GM19468 (cell line): Measurements from ENCODE around the gene CSTB.

ENCODE experiments used
- ATAC-seq: cut with Tn5 transposase; IDR thresholded peaks from one replicate; pipeline ENCODE4 v1.9.1; 2021; ENCODE audit warnings: mild to moderate bottlenecking, moderate library complexity, moderate number of reproducible peaks; ENCODE audit not compliant: unreplicated experiment; ENCODE audit errors: extremely low read depth

The CSTB gene

DNA sequence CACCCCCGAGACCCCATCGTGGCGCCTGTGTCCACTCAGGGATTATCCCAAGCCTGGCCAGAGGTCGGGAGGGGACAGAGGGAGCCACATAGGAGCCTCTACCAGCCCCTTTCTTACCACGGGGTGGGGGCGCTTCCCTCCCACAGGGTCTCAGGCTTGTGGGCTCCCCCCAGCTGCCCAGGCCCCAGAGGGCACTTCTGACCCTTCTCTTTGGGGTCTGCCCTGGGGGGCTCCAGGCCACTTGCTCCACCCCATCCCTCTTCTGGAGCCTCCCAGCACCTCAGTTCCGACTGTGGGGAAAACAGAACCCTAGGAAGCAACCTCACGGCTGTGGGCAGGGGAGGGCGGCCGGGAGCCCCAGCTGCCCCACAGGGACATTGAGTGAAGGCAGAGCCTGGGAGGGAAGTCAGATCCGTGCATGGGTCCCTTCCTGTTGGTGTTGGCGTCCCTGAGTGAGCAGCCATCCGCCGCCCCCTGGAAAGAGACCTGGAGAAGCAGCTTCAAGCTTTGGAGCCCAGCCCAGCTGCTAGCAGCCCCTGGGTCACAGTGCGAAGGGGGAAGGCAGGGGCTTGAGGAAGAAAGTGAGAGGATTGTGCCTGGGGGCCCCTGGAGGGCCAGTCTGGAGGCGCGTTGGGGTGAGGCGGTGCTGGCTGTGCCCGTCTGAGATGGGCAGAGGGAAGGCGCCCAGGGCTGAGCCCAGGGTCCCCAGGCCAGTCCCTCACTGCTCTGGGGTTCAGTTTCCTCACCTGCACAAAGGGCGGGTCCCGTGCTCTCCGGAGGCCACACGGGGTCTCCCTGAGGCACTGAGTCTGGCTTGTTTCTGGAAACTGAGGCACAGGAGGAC lies 35.4 kb upstream of the CSTB start:
- ATAC-seq = no peak

DNA sequence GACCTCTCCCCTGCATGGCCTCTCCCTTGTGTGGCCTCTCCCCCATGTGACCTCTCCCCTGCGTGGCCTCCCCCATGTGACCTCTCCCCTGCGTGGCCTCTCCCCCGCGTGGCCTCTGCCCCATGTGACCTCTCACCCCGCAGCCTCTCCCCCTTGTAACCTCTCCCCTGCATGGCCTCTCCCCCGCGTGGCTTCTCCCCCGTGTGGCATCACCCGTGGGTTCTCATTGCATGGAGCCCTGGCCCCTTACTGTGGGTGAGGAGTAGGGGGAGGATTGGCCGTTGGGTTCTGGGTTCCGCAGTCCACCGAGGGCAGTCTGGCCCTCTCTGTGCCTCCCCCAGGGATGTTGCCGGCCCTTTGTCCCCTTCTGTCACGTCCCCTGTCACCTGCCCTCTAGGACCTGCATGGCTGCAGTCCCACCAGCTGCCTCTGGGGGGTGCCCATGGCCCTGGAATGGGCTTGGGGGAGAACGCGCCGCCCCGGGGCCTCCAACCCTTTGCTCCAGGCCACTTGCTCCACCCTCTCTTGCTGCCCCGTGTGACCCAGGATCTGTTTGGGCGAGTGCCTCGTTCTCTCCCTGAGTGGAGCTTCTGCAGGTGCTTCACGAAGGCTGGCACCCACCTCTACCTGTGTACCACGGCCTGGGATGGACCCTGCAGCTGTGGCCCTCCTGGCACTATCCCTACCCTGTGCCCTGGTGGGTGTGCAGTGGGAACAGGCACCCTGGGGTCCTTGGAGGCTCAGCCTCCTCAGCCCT lies 34.6 kb upstream of the CSTB start:
- no peak for ATAC-seq

DNA sequence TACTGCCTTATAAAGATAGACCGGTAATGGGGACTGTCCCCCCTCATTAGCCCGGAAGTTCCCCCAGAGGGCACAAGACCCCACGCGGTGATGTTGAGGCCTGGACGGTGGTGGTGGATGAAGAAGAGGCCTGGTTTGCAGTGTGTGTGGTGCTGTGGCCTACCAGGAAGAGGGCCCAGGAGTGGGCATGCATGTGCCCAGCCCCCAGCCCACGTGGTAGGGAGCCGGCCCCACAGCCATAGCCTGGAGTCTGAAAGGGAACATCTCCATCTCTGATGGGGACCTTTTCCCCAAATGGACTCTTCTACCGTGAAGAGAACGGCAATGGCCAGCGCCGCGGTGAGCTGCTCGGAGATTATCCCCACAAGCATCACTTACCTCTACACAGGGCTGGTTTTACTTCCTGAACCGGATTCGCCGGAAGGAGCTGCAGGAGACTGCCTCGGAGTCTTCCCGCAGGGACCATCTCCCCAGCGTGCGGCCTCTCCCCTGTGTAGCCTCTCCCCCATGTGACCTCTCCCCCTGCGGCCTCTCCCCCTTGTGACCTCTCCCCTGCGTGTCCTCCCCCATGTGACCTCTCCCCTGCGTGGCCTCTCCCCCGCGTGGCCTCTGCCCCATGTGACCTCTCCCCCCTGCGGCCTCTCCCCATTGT lies 33.9 kb upstream of the CSTB start:
- ATAC-seq = no peak

DNA sequence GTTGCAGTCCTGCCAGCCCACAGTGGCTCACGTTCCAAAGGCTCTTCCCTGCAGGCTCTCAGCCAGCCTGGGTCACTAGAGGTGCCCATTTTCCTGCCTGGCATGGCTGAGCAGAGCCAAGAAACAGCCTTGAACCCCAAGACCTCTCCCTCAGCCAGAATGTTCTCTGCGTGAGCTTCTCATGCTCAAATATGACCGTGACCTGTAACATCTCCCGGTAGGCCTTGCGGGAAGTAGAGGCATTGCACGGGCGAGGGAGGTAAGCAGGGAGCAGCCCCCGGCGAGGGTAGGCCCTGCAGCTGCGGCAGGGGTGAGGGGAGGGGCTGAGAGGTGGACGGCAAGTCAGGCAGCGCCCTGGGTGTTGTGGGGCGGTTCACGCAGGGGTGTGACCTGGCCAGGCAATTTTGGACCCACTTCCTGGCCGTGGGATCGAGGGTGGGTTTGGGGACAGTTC lies 33.3 kb upstream of the CSTB start:
- no peak for ATAC-seq

DNA sequence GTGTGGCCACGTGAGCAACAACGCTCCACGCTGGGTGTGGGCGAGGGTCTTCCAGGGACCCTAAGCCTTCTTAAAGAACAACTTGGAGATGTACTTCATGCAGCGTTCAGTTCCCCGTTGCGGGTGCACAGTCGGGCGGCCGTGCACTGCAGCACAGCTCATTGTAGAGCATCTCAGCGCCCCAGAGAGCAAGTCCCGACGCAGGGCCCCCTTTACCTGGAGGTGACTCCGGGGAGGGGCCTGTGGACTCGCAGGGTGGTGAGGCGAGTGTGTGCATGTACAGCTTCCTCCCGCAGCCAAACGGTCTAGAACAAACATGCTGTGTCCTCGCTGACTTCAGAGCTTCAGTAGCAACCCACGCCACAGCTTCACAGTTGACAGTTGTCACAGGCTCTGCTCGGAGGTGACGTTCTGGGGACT lies 32.7 kb upstream of the CSTB start:
- ATAC-seq = no peak

DNA sequence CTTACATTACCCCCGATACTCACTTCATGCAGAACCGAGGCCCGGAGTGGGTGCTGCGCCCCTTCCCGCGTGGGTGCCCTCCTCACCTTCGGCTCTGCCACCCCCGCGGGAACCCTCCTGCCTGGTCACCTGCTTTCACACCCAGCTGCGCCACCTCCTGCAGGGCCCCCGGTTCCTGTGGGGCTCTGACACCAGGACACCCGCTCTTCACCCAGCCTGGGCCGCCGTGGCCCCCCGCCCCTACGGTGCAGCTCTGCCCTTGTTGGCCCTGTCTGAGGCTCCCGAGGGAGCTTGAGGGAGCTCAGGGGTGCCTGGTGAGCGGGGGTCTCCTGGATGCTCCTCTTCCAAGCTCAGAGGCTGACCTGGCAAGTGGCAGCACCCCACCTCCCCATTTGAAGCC lies 32.3 kb upstream of the CSTB start:
- no peak for ATAC-seq

DNA sequence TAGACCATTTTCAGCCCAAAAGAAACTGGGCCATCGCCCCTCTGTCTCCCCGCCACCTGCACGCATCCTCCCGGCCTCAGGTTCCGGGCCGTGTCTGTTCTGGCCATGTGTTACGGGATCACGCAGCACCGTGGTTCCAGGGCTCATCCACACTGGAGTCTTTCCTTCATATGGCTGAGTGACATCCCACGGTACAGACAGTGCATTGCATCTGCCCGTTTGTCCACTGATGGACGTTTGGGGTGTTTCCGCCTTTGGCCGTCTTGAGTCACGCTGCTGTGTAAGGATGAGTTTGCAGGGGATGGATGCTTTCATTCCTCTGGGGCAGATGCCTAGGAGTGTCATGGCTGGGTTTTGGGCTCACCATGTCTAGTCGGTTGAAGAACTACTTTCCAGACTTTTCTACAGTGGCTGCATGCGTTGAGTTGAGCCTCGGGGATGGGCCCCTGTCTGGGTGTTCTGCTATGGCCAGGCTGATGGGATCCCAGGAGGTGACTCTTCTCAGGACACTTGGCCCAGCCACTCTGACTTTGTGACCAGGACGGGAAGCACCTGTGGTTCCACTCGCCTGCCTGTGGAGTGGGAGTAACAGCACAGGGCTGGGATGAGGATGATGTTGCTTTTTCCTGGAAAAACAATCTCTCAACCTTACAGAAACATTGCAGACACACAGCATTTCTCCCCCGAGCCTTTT lies 30.1 kb upstream of the CSTB start:
- ATAC-seq = no peak

DNA sequence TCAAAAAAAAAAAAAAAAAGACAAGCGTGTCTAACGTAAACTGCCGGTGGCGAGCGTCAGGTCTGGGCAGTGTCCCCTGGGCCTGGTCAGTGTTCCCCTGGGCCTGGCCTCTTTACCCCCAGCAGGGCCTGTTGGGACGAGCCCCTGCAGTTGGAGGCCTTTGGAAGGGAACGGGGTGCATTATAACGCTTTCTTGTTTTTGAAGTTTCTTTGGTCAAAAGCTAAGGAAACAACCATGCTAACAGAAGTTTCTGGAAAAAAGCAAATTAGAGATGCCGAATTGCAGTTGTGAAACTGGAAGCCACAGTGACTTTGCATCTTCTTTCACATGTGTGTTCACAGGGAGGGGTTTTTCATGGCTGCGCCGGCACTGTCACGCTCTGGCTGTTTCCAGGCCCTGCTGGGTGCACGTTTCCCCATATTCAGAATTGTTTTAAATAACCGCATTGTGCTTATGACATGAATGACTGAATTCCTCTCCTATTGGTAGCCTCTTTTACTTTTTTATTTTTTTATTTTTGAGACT lies 29.2 kb upstream of the CSTB start:
- ATAC-seq = peak; percentile 42

DNA sequence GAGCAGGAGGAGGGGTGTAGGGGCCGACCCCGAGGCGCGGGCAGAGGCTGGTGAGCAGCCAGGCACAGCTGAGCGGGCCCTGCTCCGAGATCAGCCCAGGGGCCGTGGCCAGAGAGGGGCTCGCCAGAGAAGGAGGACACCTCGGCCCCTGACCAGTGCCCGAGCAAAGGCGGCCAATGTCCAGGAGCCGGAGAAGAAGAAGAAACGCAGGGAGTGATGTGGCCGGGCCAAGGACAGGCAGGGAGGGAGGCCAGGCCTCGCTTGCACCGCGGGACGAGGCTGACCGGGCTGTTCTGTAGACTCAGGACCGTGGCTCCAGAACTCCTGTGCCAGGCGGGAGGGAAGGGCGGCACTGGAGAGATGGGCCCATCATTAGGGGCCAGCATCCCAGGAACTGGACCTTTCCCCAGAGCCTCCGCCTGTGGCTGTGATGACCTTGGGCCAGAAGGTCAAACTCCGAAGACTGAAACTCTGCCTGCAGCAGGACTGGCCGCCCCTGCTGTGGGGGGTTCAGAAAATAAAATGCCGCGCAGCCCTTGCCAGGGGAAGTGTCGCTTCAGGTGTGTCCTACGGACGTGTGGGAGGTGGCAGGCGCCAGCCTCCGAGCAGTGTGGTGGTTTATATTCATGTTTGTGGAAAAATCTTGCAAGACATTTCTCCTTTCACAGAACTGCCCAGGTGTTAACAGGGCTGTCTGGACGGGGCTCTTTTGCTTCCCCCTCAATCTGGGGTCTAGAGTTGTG lies 27.6 kb upstream of the CSTB start:
- ATAC-seq = no peak

DNA sequence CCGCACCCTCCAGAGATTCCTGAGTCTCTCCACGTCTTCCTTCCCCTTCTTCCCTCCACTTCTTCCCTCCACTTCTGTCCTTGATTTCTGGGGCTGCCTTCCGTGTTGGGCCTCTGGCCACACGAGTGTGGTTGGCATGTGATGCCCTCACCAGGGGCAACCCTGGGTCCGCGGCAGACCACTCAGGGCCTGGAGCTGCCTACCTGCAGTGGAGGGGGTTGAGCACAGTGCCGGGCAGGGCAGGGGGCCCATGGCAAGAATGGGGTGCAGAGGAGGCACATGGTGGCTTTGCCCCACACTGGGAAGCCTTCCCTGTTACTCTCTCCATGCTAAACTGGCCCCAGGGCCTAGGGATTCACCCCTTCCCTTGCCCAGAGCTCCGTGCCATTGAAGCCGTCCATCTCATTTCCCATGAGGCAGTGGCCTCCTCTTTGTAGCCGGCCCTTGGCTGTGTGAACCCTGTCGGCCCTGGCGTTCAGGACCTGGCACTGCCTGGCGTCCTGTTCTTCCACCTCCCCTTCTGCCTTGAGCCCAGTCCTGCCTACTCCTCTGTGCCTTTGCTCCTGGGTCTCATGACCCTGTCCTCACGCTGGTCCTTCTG lies 26.7 kb upstream of the CSTB start:
- no peak for ATAC-seq

DNA sequence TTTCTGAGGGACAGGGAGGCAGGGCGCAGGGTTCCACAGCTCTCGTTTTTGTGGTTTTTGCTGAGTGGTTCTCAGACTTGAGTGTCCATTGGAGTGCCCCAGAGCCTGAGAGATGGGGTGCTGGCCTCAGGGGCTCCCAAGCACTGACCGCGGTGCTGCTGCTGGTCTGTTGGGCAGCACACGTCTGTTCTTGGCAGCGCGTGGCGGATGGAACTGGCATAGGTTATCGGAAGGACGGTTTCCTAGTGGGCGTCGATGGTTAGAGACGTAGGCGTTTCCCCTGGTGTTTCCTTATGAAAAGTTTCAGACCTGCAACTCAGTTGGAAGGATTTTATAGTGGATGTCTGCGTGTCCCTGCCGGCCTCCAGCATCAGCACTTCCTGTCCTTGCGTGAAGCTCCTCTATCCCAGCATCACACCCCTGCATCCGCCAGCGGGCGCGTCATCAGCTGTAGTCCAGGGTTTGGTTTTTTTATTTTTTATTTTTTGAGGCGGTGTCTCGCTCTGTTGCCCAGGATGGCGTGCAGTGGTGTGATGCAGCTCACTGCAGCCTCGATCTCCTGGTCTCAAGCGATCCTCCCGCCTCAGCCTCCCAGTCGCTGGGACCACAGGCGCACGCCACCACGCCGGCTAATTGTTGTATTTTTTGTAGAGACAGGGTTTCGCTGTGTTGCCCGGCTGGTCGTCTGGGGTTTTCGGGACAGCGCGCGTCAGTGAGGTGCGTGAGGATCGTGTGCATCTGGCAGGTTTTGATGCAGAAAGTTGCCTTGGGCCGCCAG lies 25.1 kb upstream of the CSTB start:
- no peak for ATAC-seq

DNA sequence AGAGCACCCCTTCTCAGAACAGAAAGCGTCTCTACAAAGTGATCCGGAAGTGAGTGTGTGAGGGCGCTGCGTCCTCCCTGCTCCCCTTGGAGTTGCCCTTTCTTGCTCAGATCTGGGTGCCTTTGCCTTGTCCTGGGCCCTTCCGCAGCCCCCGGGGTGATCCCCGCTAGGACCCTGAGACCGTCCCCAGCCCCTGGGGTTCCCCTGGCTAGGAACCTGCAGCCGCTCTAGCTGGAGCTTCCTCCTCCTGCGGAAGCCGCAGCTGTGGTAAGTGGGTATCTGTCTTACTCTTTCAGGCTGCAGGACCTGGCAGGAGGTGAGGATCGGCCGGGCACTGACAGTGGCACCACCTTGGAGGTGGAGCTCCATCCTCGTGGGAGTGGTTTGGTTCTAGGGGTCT lies 24.5 kb upstream of the CSTB start:
- ATAC-seq = no peak

DNA sequence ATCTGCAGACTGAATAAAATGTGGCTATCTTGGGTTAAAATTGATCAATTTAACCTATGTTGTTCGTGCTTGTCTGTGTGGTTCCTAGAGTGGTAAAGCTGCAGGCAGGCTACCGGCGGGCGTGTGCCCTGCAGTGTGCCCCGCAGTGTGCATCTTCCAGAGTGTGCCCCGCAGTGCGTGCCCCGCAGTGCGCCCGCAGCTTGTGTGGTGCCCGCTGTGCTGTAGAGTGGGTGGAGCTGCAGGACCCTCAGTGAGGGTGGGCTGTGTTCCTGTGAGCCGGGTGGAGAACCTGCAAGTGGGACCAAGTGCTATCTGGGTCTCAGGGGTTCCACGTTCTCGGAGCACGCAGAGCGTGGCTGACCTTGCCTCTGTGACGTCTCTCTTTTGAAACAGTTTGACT lies 24.0 kb upstream of the CSTB start:
- no peak for ATAC-seq

DNA sequence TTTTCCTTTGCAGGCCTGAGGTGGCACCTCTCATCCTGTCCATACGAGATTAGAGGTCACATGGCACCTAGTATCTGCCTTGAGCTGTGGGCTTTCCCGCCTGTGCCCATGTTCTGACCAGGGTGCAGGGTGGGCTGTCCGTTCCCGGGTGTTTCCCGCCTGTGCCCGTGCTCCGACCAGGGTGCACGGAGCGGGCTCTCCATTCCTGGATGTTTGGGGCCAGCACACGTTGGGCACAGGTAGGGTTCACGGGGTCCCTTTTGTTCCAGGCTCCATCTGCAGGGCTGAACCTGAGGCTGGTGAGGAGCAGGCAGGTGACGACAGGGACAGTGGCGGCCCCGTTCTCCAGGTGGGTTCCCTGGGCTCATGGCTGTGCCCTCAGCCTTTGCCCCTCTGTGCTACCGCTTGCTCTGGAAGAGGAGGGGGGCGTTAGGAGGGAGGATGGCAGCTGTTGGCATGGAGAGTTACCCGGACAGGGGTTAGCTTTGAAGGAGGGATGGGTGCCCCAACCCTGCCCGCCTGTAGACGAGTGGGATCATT lies 23.3 kb upstream of the CSTB start:
- no peak for ATAC-seq

DNA sequence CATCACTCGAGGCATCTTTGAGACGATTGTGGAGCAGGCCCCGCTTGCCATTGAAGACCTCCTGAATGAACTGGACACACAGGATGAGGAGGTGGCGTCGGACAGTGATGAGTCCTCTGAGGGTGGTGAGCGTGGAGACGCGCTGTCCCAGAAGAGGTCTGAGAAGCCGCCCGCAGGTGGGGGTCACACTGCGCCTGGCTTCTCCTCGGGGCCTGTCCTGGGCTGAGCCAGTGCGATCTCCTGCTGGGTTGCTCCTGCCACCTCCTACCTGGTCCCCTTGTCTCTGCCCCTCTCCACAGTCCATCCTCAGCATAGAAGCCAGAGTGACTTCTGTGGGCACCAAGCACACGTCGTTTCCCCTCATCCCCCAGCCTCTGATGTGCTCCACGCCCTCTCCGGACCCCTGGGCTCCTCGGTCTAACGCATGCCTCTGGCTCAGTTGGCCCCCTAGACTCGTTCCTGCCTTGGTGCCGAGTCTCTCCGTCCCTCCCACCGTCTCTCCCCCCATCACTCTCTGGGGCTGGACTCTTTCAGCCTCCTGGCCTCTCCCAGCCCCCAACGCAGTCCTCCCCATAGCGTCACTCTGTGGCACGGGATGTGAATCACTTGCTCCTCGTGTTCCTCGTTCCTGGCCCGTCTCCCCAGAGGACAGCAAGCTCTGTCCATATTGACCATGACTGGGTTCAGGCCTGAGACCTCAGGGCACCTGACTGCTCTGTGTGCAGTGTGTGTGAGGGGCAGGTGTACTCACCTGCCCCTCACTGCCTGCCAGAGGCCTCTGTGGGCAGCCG lies 22.0 kb upstream of the CSTB start:
- ATAC-seq = no peak

DNA sequence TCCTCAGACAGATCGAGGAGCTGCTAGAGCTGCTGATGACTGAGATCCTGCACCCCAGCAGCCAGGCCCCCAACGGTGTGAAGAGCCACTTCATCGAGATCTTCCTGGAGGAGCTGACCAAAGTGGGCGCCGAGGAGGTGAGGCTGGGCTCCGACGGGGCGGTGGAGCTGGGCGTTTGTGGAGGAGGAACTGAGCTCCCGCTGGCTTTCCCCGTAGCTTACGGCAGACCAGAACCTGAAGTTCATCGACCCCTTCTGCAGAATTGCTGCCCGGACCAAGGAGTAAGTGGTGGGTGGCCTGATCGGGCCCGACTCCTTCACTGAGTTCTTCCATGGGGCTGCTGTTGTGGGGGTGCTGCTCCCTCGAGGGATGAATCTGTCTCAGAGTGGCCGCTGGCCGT lies 21.3 kb upstream of the CSTB start:
- ATAC-seq = no peak

DNA sequence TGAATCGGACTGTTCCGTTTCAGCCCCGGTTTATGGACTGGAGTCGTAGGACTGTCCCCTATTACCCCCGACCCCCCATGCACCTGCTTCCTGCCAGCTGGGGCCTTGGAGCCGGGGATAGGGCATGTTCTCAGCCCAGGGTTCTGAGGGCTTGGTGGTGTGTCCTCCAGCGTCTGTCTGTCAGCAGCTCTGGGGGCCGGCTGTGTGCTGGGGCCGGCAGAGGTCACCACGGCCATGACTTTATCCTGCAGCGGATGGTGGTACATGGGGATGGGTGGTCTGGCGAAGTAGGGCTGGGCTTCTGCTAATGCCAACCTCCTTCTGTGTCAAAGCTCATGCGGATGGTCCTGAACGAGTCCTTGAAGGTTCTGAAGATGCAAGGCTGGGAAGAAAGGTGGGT lies 18.7 kb upstream of the CSTB start:
- ATAC-seq = no peak
